Glomerular visceral epithelial cell (primary cell): ENCODE data around the gene NLRP4.
"Not testable (repeated sequence)": the region's sequence is repeated elsewhere in the genome, so short reads cannot be mapped to it uniquely, and the experiment has no call there.

Source experiments
- DNase-seq: peaks from one replicate; pipeline ENCODE4 v3.0.0-alpha.2; 2016; ENCODE audit errors: extremely low spot score

The NLRP4 gene

DNA sequence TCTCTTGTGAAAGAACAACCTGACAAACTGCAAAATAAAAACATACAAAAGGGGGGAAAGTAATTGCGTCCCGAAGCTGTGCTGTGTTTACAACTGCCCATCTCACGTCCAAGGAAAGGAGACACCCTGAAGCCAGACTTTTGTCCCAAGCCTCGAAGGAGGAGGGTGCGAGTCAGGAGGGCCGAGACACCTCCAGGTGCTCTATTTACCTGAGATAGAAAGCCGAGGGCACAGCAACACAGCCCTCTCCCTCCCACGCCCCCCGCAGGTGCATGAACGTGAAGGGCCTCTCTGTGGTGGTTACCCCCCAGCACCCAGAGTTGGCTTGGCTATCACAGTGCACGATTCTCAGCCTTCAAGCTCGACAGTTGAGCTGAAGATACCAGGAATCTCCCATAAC lies 62.6 kb downstream of the NLRP4 start:
- DNase-seq, result no peak

DNA sequence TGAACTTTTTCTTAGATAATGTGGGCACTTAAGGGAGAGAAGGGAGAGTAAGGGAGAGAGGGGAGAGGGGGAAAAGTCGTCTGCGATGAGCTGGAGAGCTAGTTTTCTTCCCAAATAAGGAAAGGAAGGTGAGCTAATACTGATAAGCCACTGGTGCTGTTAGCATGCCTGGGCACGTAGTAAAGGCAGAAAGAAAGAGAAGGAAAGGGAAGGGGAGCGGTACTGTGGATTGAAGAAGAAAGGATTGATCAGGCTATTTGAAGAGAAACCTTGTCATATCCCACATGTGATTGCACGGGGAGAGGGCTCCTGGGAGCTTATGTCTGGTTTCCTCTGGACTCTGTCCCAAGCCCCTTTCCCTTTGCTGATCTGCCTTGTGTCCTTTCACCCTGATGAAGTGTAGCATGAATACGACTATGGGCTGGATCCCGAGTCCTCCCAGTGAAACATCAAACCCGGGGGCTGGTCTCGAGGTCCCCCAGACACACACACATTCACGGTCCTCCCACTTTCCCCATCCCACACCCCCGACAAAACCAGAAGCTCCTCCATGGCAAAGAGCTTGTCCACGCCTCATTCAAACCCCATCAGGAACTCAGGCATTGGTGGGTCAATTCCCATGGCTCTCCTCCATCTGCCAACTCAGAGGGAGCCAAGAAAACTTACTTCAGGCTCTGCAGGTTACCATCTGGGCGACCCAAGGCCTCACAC lies 65.2 kb downstream of the NLRP4 start:
- DNase-seq, result no peak

DNA sequence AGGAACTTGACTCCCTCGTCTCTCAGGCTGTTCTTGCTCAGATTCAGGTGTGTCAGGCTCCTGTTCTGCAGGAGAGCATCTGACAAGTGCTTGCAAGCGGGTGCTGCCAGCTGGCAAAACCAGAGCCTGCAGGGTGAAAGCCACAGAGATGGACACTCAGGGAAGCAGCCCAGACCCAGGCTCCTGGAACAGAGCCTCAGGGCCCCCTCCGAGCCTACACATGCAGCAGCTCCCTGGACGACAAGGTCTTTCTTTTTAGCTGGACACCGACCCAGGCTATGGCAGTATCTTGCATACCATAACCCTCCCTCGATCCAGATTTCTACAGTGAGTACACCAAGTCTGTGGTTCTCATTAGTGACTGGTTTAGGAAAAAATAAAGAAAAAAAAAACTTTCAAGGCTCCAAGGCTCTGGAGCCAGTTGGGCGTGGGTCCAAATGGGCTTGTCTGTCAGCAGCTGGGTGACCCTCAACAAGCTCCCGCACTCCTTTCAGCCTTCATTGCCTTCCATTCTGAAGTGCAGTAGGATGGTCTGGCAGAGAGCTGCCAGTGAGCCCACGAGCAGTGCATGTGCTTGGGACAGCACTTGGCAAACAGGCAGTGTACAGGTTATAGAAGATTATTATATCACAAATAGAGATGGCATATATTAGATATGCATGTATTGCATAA lies 65.9 kb downstream of the NLRP4 start:
- no peak for DNase-seq

DNA sequence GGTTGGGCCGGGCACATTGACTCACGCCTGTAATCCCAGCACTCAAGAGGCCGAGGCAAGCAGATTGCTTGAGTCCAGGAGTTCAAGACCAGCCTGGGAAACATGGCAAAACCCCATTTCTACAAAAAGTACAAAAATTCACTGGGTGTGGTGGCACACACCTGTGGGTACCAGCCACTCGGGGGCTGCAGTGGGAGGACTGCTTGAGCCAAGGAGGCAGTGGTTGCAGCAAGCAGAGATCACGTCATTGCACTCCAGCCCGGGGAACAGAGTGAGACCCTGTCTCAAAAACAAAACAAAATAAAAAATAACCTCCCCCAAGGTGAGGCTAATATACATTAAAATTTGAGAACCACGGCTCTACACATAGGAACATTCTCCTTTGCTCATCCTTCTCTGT lies 70.9 kb downstream of the NLRP4 start:
- no peak for DNase-seq

DNA sequence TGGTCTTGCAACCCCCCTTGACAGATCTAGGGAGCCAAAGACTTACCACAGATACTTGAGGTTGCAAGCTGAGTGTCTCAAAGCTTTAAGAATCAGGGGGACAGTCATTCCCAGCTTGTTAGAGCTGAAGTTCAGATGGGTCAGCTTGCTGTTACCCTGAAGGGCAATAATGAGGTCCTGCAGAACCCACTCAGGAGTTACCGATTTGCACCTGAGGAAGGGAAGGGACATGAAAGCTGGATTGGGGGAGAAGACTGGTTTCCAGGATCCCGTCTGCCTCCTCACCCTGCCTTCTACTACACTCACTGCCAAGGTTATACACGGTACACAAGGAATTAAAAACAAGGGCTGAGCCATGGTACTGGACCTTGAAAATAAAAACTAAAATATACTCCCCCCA lies 71.4 kb downstream of the NLRP4 start:
- no peak for DNase-seq

DNA sequence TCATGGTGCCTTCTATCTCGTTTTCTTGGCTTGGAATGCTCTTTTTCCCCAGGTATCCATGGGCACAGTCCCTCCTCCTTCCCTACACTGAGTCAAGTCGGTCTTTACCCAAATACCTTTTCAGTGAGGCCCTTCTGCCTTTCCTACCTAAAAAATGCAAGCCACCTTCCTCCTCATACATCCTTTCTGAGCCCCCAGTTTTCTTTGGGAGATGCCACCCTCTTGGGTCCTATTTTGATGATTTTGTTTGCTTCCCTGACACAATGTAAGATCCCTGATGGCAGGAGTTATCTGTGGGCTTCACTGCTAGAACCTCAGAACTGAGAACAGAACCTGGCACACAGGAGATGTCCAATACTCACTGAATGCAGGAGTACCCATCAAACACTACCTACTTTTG lies 73.5 kb downstream of the NLRP4 start:
- DNase-seq, result no peak

DNA sequence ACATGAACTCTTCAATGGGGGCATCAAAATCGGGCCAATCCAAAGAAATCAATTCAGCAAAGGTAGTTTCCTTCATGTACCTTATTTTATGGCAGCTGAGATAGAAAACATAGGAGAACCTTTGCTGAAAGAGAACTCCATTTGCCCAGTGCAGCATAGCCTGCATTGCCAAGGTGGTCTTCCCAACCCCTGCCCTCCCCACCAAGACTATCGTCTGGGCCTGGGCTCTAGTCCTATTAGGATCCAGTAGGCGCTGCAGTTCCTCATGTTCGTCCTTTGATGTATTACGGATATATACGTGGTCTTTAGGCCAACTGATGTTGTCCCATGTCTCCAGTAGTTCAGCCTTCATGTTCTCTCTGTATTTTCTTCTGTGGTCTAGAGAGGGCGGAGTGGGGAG lies 76.6 kb downstream of the NLRP4 start:
- no peak for DNase-seq

DNA sequence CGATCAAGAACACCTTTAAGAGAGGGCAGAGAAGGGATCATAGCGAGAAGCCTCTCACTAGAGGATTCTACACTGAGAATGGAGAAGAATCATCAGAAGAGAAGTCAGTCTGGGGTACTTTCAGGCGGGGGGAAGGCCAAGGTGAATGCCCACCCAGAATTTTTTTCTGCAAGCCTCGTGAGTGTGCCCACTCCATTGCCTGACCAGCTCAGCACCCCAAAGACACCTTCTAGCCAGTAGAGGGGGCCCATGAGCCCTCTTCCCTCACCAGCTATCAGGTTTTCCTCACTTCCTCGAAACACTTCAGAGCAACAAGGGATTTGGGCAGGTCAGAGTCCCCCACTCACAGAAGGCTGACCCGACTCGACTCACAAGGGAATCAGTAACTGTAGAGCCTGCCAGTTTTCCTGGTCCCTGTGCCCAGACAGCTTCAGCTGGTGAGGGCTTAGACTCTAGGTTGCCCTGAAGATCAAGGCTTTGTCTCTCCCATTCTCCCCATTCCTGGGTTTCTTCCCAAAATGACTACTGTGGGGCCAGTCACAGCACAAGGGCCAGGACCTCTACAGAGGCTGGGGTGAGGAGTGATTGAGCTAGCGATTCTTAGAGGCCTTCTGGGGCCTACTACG lies 77.4 kb downstream of the NLRP4 start:
- peak; percentile 7 for DNase-seq

DNA sequence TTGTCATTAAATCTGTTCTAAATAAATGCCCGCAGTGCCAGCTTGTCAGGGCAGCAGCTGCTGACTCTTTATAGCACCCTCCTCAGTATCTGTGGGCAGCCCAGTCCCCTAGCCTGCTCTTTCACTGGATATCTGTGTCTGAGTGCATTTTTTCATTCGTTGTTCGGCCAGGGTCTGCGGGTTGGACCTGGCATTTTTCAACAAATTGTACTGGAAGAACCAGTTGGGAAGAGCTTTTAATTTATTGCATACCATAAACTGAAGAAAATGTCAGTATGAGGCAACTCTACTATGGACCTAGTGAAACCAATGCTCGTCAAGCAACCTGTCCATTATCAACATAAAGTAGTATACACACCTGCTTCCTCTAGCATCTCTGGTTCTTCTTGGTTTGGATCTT lies 87.2 kb downstream of the NLRP4 start:
- DNase-seq, result no peak

DNA sequence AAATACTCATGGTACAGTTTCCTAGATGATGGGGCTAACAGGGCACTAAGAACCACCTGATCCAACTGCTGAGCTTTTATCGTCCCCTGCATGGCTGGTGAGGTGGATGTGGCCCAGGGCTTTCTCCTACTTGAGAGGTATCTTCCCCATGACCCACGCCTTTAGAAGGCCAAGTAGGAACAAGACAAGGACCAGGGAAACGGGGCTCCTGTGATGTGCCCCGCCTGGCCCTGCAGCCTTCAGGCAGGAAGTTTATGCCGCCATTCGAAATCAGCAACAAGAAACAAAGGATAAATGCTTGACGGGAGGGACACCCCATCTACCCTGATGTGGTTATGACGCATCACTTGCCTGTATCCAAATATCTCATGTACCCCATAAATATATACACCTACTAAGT lies 91.7 kb downstream of the NLRP4 start:
- DNase-seq, result no peak

DNA sequence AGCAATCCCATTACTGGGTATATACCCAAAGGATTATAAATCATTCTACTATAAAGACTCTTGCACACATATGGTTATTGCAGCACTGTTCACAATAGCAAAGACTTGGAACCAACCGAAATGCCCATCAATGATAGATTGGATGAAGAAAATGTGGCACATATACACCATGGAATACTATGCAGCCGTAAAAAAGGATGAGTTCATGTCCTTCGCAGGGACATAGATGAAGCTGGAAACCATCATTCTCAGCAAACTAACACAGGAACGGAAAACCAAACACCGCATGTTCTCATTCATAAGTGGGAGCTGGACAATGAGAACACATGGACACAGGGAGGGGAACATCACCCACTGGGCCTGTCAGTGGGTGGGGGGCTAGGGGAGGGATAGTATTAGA lies 92.9 kb downstream of the NLRP4 start:
- DNase-seq, result not testable (repeated sequence)

DNA sequence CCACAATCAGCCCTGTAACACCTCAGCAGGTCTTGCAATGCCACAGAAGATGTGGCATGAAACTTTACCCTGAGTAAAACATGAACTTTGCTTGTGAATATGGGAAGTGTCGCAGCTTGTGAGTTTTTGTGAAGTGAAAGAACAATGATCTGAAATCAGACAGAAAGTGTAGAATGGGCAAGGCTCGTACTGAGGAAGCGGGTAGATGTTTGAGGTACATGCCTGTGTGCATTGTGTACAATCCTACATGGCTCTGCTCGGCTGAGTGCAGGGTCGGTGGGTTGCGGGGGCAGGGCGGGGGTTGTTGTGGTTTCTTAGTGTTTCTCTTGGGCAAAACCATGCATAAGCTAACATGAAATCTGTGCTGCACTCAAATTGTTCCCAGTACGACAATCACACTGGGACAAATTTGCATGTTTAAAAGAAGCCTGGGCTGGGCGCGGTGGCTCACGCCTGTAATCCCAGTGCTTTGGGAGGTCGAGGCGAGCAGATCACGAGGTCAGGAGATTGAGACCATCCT lies 94.7 kb downstream of the NLRP4 start:
- no peak for DNase-seq
